WTC11 (cell line): Measurements from ENCODE around the gene ZNF775.

Experiments used
- IRF2 ChIP-seq: sonication (generic); formaldehyde crosslinking; IDR thresholded peaks from 2 replicates; pipeline ENCODE4 v1.8.0; 2022; ENCODE audit warnings: low read depth, missing genetic modification reagents, borderline replicate concordance
- MXD4 ChIP-seq: fragments of 250-450 bp; sonication (Bioruptor Pico); IDR thresholded peaks from 2 replicates; pipeline ENCODE4 v1.8.0; 2021; ENCODE audit warnings: mild to moderate bottlenecking, moderate library complexity, borderline replicate concordance
- NFE2L1 ChIP-seq: sonication (generic); formaldehyde crosslinking; IDR thresholded peaks from 2 replicates; pipeline ENCODE4 v1.8.1; 2023; ENCODE audit warnings: missing genetic modification reagents
- ZNF138 ChIP-seq: sonication (generic); formaldehyde crosslinking; conservative IDR thresholded peaks from 2 replicates; pipeline ENCODE4 v1.8.1; 2022; ENCODE audit warnings: mild to moderate bottlenecking, moderate library complexity, missing genetic modification reagents
- TF ChIP-seq, protein P1 (sequence below): fragments of 200-600 bp; IDR thresholded peaks from 2 replicates; pipeline ENCODE4 v1.8.0; 2022; ENCODE audit warnings: antibody characterized with exemption

DNA sequence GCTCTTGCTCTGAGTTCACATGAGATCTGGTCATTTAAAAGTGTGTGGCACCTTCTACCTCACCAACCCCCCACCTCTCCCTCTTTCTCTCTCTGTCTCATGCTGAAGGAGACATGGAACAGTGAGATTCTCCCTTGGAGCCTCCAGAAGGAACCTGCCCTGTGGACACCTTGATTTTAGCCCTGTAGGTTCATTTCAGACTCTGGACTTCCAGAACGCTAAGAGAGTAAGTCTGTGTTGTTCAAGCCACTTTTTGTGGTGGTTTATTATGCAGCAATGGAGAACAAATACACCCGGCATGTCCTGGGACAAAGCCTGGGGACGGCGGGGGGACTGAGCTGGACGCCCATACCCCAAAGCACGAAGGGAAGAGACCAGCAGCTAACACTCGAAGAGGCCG is 50.6 kb downstream of the ZNF775 start:
- TF ChIP-seq, protein P1, sequence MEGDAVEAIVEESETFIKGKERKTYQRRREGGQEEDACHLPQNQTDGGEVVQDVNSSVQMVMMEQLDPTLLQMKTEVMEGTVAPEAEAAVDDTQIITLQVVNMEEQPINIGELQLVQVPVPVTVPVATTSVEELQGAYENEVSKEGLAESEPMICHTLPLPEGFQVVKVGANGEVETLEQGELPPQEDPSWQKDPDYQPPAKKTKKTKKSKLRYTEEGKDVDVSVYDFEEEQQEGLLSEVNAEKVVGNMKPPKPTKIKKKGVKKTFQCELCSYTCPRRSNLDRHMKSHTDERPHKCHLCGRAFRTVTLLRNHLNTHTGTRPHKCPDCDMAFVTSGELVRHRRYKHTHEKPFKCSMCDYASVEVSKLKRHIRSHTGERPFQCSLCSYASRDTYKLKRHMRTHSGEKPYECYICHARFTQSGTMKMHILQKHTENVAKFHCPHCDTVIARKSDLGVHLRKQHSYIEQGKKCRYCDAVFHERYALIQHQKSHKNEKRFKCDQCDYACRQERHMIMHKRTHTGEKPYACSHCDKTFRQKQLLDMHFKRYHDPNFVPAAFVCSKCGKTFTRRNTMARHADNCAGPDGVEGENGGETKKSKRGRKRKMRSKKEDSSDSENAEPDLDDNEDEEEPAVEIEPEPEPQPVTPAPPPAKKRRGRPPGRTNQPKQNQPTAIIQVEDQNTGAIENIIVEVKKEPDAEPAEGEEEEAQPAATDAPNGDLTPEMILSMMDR, result no peak
- TF ChIP-seq ZNF138 (no peak), MXD4 (no peak), NFE2L1 (CRISPR knock-in tag) (no peak), IRF2 (no peak)
